CD4-positive, alpha-beta T cell (primary cell): Measurements from ENCODE around the gene RTKN2. TPM values are rescaled to one million over a fixed set of nuclear protein-coding genes. Genes with fewer than 3 reads are reported as not detected.

Experiments
- ATAC-seq: fragments of 200-7000 bp; cut with Tn5 transposase; one replicate; pipeline ENCODE4 v1.10.0; 2022; ENCODE audit warnings: mild to moderate bottlenecking; ENCODE audit not compliant: poor library complexity
- CTCF ChIA-PET: fragments of 350-600 bp; sonication (Branson Sonifier 250); formaldehyde crosslinking; loops from one replicate; lab custom pipeline; 2021; ENCODE audit warnings: antibody characterized with exemption, inconsistent platforms; lab: Charles Lee
- POLR2A ChIA-PET: fragments of 350-600 bp; sonication (Branson Sonifier 250); formaldehyde crosslinking; loops from one replicate; lab custom pipeline; 2021; ENCODE audit warnings: antibody characterized with exemption, inconsistent platforms; lab: Charles Lee
- DNase-seq, 14 experiments: peaks; one replicate each; pipeline ENCODE4 v3.0.0-alpha.2; 2013 to 2020; ENCODE audit warnings: mixed read lengths in 2 of 14
- H3K27ac ChIP-seq, 2 donors: one replicate each; pipeline versions ENCODE4 v1.5.1 to v1.7.0; 2013; ENCODE audit warnings: low read length in 2 of 2, low read depth in 1 of 2, mild to moderate bottlenecking in 1 of 2
- H3K27me3 ChIP-seq, 2 experiments: 1 replicate in 1 of 2; 2 replicates in 1 of 2; pipeline versions ENCODE4 v1.6.1 to v1.7.0; 2013; ENCODE audit warnings: low read length in 2 of 2, control low read depth in 1 of 2, mild to moderate bottlenecking in 1 of 2, moderate library complexity in 1 of 2; ENCODE audit not compliant: insufficient read depth in 2 of 2, control insufficient read depth in 1 of 2
- H3K36me3 ChIP-seq: one replicate; pipeline ENCODE4 v1.6.1; 2013; ENCODE audit warnings: low read length, control low read depth; ENCODE audit not compliant: insufficient read depth
- H3K4me1 ChIP-seq: one replicate; pipeline ENCODE4 v1.6.1; 2013; ENCODE audit warnings: low read length, control low read depth; ENCODE audit not compliant: insufficient read depth
- H3K4me3 ChIP-seq: one replicate; pipeline ENCODE4 v1.5.1; 2013; ENCODE audit warnings: mild to moderate bottlenecking, low read length, moderate library complexity
- H3K9me3 ChIP-seq, 2 experiments: 1 replicate in 1 of 2; 2 replicates in 1 of 2; pipeline versions ENCODE4 v1.6.1 to v1.7.0; 2013; ENCODE audit warnings: low read length in 2 of 2, mild to moderate bottlenecking in 2 of 2, control low read depth in 1 of 2, moderate library complexity in 1 of 2; ENCODE audit not compliant: control insufficient read depth in 1 of 2, insufficient read depth in 1 of 2
- H3K27ac Mint-ChIP-seq: one replicate; pipeline ENCODE4 v1.8.0; 2020; ENCODE audit warnings: mixed read lengths
- H3K27me3 Mint-ChIP-seq: one replicate; pipeline ENCODE4 v1.8.0; 2021; ENCODE audit warnings: mixed read lengths
- H3K36me3 Mint-ChIP-seq: one replicate; pipeline ENCODE4 v1.8.0; 2021; ENCODE audit warnings: low read depth, mixed read lengths
- H3K4me1 Mint-ChIP-seq: one replicate; pipeline ENCODE4 v1.8.0; 2021; ENCODE audit warnings: low read depth, mixed read lengths
- H3K4me3 Mint-ChIP-seq: one replicate; pipeline ENCODE4 v1.8.0; 2020; ENCODE audit warnings: mild to moderate bottlenecking, mixed read lengths
- H3K9me3 Mint-ChIP-seq: one replicate; pipeline ENCODE4 v1.8.0; 2020; ENCODE audit warnings: mixed read lengths
- CTCF ChIP-seq: fragments of 200-600 bp; IDR thresholded peaks from one replicate; pipeline ENCODE4 v1.8.0; 2022; ENCODE audit warnings: antibody characterized with exemption, mild to moderate bottlenecking
- intact Hi-C, 2 experiments: fragments of 100-400 bp; cut with DNase I in 1 of 2; cut with micrococcal nuclease in 1 of 2; formaldehyde crosslinking; loops; one replicate each; pipeline versions ENCODE4 v1.15.1 to v1.9.0; 2023 to 2025; cut with DNase I, micrococcal nuclease
- total RNA-seq, 174 experiments: library from RNA in 2 of 174; stranded (reverse) in 2 of 174; gene quantifications; one replicate each; pipeline ENCODE4 v1.2.3 and lab custom pipeline; 2021 to 2026

RTKN2 gene
- total RNA-seq, 2 experiments from 2014 or later, result 3.7 to 3.9 TPM

- intact Hi-C loops, result loop anchor here (2.0 to 10.0 kb wide), 3 partner anchors 53 to 189 kb away; no protein-coding TSS in a partner anchor
- TF ChIP-seq CTCF, result no peak
- CTCF ChIA-PET, result interaction anchor here (1.1 to 1.5 kb wide), 2 partner anchors 143 to 285 kb away, joined by 3 to 4 read pairs; no protein-coding TSS in a partner anchor
- H3K4me3 ChIP-seq, result no peak overlapping the region
- H3K4me1 Mint-ChIP-seq, result peaks cover 91% of the 10 kb centered on the region
- H3K9me3 ChIP-seq, result peaks cover 0 to 3% of the 10 kb centered on the region in 2 experiments
- POLR2A ChIA-PET, result interaction anchor here (1.1 kb wide), 1 partner anchor 283 kb away, joined by 3 read pairs; no protein-coding TSS in a partner anchor
- H3K36me3 Mint-ChIP-seq, result peaks cover 3% of the 10 kb centered on the region
- ATAC-seq (no peak), DNase-seq (no peak)
- no peaks in the 10 kb centered on the region for H3K27me3 Mint-ChIP-seq
- H3K27ac ChIP-seq, result peak overlapping the region in 1 of 2 donors; percentile 48
- peaks cover 45% of the 10 kb centered on the region for H3K4me1 ChIP-seq
- peak overlapping the region; percentile 86 for H3K27ac Mint-ChIP-seq
- H3K27me3 ChIP-seq, result no peaks in the 10 kb centered on the region
- peak overlapping the region; percentile 44 for H3K4me3 Mint-ChIP-seq
- no peaks in the 10 kb centered on the region for H3K36me3 ChIP-seq
- peaks cover 4% of the 10 kb centered on the region for H3K9me3 Mint-ChIP-seq
Observed at GRCh38 chr10:62182171-62182570, 86.5 kb downstream of the RTKN2 start.

GRCh38 chr10:62180677-62181076, 88.0 kb downstream of the RTKN2 start:
- peaks cover 3% of the 10 kb centered on the region for H3K36me3 Mint-ChIP-seq
- no peak for DNase-seq
- no peak overlapping the region for H3K4me3 ChIP-seq
- peaks cover 9% of the 10 kb centered on the region for H3K9me3 Mint-ChIP-seq
- H3K4me3 Mint-ChIP-seq, result no peak overlapping the region
- intact Hi-C loops, result loop anchor here (5.0 to 10.0 kb wide), 2 partner anchors 54 to 62 kb away; no protein-coding TSS in a partner anchor
- peaks cover 88% of the 10 kb centered on the region for H3K4me1 Mint-ChIP-seq
- CTCF ChIA-PET, result no interaction called here
- H3K27ac ChIP-seq, result no peak overlapping the region
- H3K27me3 Mint-ChIP-seq, result no peaks in the 10 kb centered on the region
- no peak for ATAC-seq
- TF ChIP-seq CTCF, result no peak
- POLR2A ChIA-PET, result interaction anchor here (0.6 kb wide), 1 partner anchor 51 kb away, joined by 3 read pairs; no protein-coding TSS in a partner anchor
- H3K36me3 ChIP-seq, result no peaks in the 10 kb centered on the region
- H3K27ac Mint-ChIP-seq, result peak overlapping the region; percentile 86
- H3K27me3 ChIP-seq, result no peaks in the 10 kb centered on the region
- peaks cover 0 to 3% of the 10 kb centered on the region in 2 experiments for H3K9me3 ChIP-seq
- peaks cover 36% of the 10 kb centered on the region for H3K4me1 ChIP-seq

DNA sequence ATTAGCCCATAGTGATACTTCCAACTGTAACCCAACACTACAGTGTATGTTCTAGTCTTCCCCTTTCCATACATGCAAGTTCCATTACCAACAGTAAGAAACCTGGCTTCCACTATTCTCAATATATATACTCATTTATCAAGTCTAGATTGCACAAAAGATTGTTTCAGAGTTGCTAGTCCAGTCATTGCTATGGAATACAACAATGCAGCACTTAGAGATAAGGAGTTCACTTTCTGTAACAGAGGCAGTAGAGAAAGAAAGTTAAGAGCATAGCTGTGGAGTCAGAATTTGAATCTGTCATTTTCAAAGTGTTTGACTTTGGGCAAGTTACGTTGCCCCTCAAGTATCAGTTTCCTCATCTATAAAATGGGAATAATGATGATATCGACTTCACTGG, 90.1 kb downstream of the RTKN2 start:
- H3K27me3 ChIP-seq, result no peaks in the 10 kb centered on the region
- Mint-ChIP-seq H3K4me1 (peaks cover 79% of the 10 kb centered on the region), H3K27me3 (no peaks in the 10 kb centered on the region), H3K9me3 (peaks cover 9% of the 10 kb centered on the region), H3K27ac (peak overlapping the region; percentile 5), H3K4me3 (no peak overlapping the region), H3K36me3 (no peaks in the 10 kb centered on the region)
- no peak for TF ChIP-seq CTCF
- peaks cover 0 to 3% of the 10 kb centered on the region in 2 experiments for H3K9me3 ChIP-seq
- H3K4me1 ChIP-seq, result peaks cover 23% of the 10 kb centered on the region
- POLR2A ChIA-PET, result interaction anchor here (0.9 kb wide), 1 partner anchor 127 kb away, joined by 3 read pairs; no protein-coding TSS in a partner anchor
- intact Hi-C loops, result no loop called here
- CTCF ChIA-PET, result interaction anchor here (1.4 kb wide), 1 partner anchor 23 kb away, joined by 5 read pairs; no protein-coding TSS in a partner anchor
- no peak overlapping the region for H3K4me3 ChIP-seq
- ATAC-seq, result no peak
- no peak for DNase-seq
- H3K36me3 ChIP-seq, result no peaks in the 10 kb centered on the region
- no peak overlapping the region for H3K27ac ChIP-seq
